Measurements from ENCODE around the gene MIX23. TPM values are rescaled to one million over a fixed set of nuclear protein-coding genes. Genes with fewer than 3 reads are reported as not detected.

The MIX23 gene
- total RNA-seq, 4 donors from 2014 or later = 9.9 to 32.8 (median 23.3) TPM

GRCh38 chr3:122350814-122351418, 32.1 kb downstream of the MIX23 start:
- no peak for DNase-seq
- Histone ChIP-seq H3K27ac (no peak overlapping the region), H3K9me3 (no peaks in the 10 kb centered on the region), H3K4me1 (no peaks in the 10 kb centered on the region), H3K4me3 (no peak overlapping the region), H3K27me3 (no peaks in the 10 kb centered on the region), H3K36me3 (no peaks in the 10 kb centered on the region)
- TF ChIP-seq POLR2A (IDR thresholded peaks at IDR 0.05) (no peak), CTCF (IDR thresholded peaks at IDR 0.05) (no peak)

GRCh38 chr3:122349171-122349570, 33.9 kb downstream of the MIX23 start:
- H3K36me3 ChIP-seq = no peaks in the 10 kb centered on the region
- H3K9me3 ChIP-seq = no peaks in the 10 kb centered on the region
- no peaks in the 10 kb centered on the region for H3K4me1 ChIP-seq
- H3K4me3 ChIP-seq = no peak overlapping the region
- no peaks in the 10 kb centered on the region for H3K27me3 ChIP-seq
- TF ChIP-seq CTCF (IDR thresholded peaks at IDR 0.05) (no peak), POLR2A (IDR thresholded peaks at IDR 0.05) (no peak)
- no peak for DNase-seq
- no peak overlapping the region for H3K27ac ChIP-seq

GRCh38 chr3:122343654-122344053, 39.4 kb downstream of the MIX23 start:
- Histone ChIP-seq H3K27ac (no peak overlapping the region), H3K4me3 (no peak overlapping the region), H3K27me3 (no peaks in the 10 kb centered on the region), H3K4me1 (no peaks in the 10 kb centered on the region), H3K9me3 (no peaks in the 10 kb centered on the region), H3K36me3 (no peaks in the 10 kb centered on the region)
- no peak for DNase-seq
- TF ChIP-seq CTCF (IDR thresholded peaks at IDR 0.05) (no peak), POLR2A (IDR thresholded peaks at IDR 0.05) (no peak)

GRCh38 chr3:122342803-122343202, 40.2 kb downstream of the MIX23 start:
- Histone ChIP-seq H3K4me3 (no peak overlapping the region), H3K4me1 (no peaks in the 10 kb centered on the region), H3K36me3 (no peaks in the 10 kb centered on the region), H3K27ac (no peak overlapping the region), H3K27me3 (no peaks in the 10 kb centered on the region), H3K9me3 (no peaks in the 10 kb centered on the region)
- no peak for DNase-seq
- TF ChIP-seq POLR2A (IDR thresholded peaks at IDR 0.05) (no peak), CTCF (IDR thresholded peaks at IDR 0.05) (no peak)

- H3K27ac ChIP-seq = no peak overlapping the region
- DNase-seq = no peak
- no peaks in the 10 kb centered on the region for H3K36me3 ChIP-seq
- H3K9me3 ChIP-seq = no peaks in the 10 kb centered on the region
- H3K4me1 ChIP-seq = no peaks in the 10 kb centered on the region
- no peak overlapping the region for H3K4me3 ChIP-seq
- TF ChIP-seq POLR2A (IDR thresholded peaks at IDR 0.05) = no peak
- no peak for TF ChIP-seq CTCF (IDR thresholded peaks at IDR 0.05)
- H3K27me3 ChIP-seq = no peaks in the 10 kb centered on the region
Observed at GRCh38 chr3:122332551-122332950, 50.5 kb downstream of the MIX23 start.

- DNase-seq = no peak
- Histone ChIP-seq H3K4me3 (no peak overlapping the region), H3K4me1 (no peaks in the 10 kb centered on the region), H3K27me3 (no peaks in the 10 kb centered on the region), H3K9me3 (no peaks in the 10 kb centered on the region), H3K36me3 (no peaks in the 10 kb centered on the region), H3K27ac (no peak overlapping the region)
- TF ChIP-seq CTCF (IDR thresholded peaks at IDR 0.05) = no peak
- TF ChIP-seq POLR2A (IDR thresholded peaks at IDR 0.05) = no peak
Observed at GRCh38 chr3:122331886-122332285, 51.1 kb downstream of the MIX23 start.
